T-helper 1 cell treated with Interleukin-12 subunit alpha and Interleukin-12 subunit beta and Interleukin-4 antibody, amounts not matched to agents 30 μg/mL and 1 μg/mL, for 36 hours (primary cell): ENCODE data around the gene PLEKHM1.
A peak's percentile ranks its signal among the peaks of the same experiment; 100 is the strongest.
"Not testable (repeated sequence)": the region's sequence is repeated elsewhere in the genome, so short reads cannot be mapped to it uniquely, and the experiment has no call there.

ENCODE experiments used
- H3K27ac Mint-ChIP-seq: one replicate; pipeline ENCODE4 v1.8.0; 2021; ENCODE audit warnings: mild to moderate bottlenecking, mixed read lengths
- H3K27me3 Mint-ChIP-seq: one replicate; pipeline ENCODE4 v1.8.0; 2021; ENCODE audit warnings: low read depth, mixed read lengths
- H3K36me3 Mint-ChIP-seq: one replicate; pipeline ENCODE4 v1.8.0; 2021; ENCODE audit warnings: low read depth, mixed read lengths
- H3K4me1 Mint-ChIP-seq: one replicate; pipeline ENCODE4 v1.8.0; 2021; ENCODE audit warnings: low read depth, mixed read lengths
- H3K4me3 Mint-ChIP-seq: one replicate; pipeline ENCODE4 v1.8.0; 2021; ENCODE audit warnings: mild to moderate bottlenecking, moderate library complexity, mixed read lengths
- H3K9me3 Mint-ChIP-seq: one replicate; pipeline ENCODE4 v1.8.0; 2021; ENCODE audit warnings: mixed read lengths

Gene PLEKHM1

GRCh38 chr17:45490615-45491433 is at the start of gene PLEKHM1:
Gene PLEKHM1 (minus strand): TSS chr17:45490721. CDS start chr17:45482484, 8,237 bp downstream.
- H3K9me3 Mint-ChIP-seq, H3K27me3 Mint-ChIP-seq: not testable (repeated sequence)
- peaks cover 23% of the 10 kb centered on the region for H3K4me1 Mint-ChIP-seq

GRCh38 chr17:45538168-45538567 is 47.6 kb upstream of the PLEKHM1 start:
- not testable (repeated sequence) for H3K9me3 Mint-ChIP-seq, H3K27me3 Mint-ChIP-seq, H3K4me1 Mint-ChIP-seq, H3K4me3 Mint-ChIP-seq, H3K36me3 Mint-ChIP-seq, H3K27ac Mint-ChIP-seq

More at GRCh38 chr17:45490615-45491433, at the start of gene PLEKHM1:
- peak within 1 kb of the TSS; percentile 86 for H3K27ac Mint-ChIP-seq
- not testable (repeated sequence) for H3K36me3 Mint-ChIP-seq
- H3K4me3 Mint-ChIP-seq, result peak within 1 kb of the TSS; percentile 93

GRCh38 chr17:45506072-45506471 is 15.6 kb upstream of the PLEKHM1 start:
- H3K4me3 Mint-ChIP-seq, H3K27me3 Mint-ChIP-seq, H3K9me3 Mint-ChIP-seq, H3K27ac Mint-ChIP-seq, H3K4me1 Mint-ChIP-seq, H3K36me3 Mint-ChIP-seq: not testable (repeated sequence)

GRCh38 chr17:45505183-45505582 is 14.7 kb upstream of the PLEKHM1 start:
- H3K9me3 Mint-ChIP-seq, H3K4me1 Mint-ChIP-seq, H3K27ac Mint-ChIP-seq, H3K4me3 Mint-ChIP-seq, H3K27me3 Mint-ChIP-seq, H3K36me3 Mint-ChIP-seq: not testable (repeated sequence)

GRCh38 chr17:45501092-45501707 is 10.7 kb upstream of the PLEKHM1 start:
- not testable (repeated sequence) for H3K4me3 Mint-ChIP-seq, H3K9me3 Mint-ChIP-seq, H3K36me3 Mint-ChIP-seq, H3K4me1 Mint-ChIP-seq, H3K27ac Mint-ChIP-seq, H3K27me3 Mint-ChIP-seq

GRCh38 chr17:45500478-45500877 is 10.0 kb upstream of the PLEKHM1 start:
- H3K36me3 Mint-ChIP-seq, H3K4me1 Mint-ChIP-seq, H3K4me3 Mint-ChIP-seq, H3K27ac Mint-ChIP-seq, H3K9me3 Mint-ChIP-seq, H3K27me3 Mint-ChIP-seq: not testable (repeated sequence)

GRCh38 chr17:45499208-45499607 is 8.7 kb upstream of the PLEKHM1 start:
- H3K27me3 Mint-ChIP-seq, H3K36me3 Mint-ChIP-seq, H3K27ac Mint-ChIP-seq, H3K4me3 Mint-ChIP-seq, H3K4me1 Mint-ChIP-seq, H3K9me3 Mint-ChIP-seq: not testable (repeated sequence)

- H3K27ac Mint-ChIP-seq, H3K4me3 Mint-ChIP-seq, H3K4me1 Mint-ChIP-seq, H3K9me3 Mint-ChIP-seq, H3K36me3 Mint-ChIP-seq, H3K27me3 Mint-ChIP-seq: not testable (repeated sequence)
Measured at GRCh38 chr17:45498377-45498776, 7.9 kb upstream of the PLEKHM1 start.

GRCh38 chr17:45497449-45497848 is 6.9 kb upstream of the PLEKHM1 start:
- not testable (repeated sequence) for H3K4me1 Mint-ChIP-seq, H3K27ac Mint-ChIP-seq, H3K27me3 Mint-ChIP-seq, H3K9me3 Mint-ChIP-seq, H3K36me3 Mint-ChIP-seq, H3K4me3 Mint-ChIP-seq

GRCh38 chr17:45496507-45496906 is 6.0 kb upstream of the PLEKHM1 start:
- H3K4me1 Mint-ChIP-seq, H3K4me3 Mint-ChIP-seq, H3K9me3 Mint-ChIP-seq, H3K27ac Mint-ChIP-seq, H3K27me3 Mint-ChIP-seq, H3K36me3 Mint-ChIP-seq: not testable (repeated sequence)

- not testable (repeated sequence) for H3K36me3 Mint-ChIP-seq, H3K4me1 Mint-ChIP-seq, H3K27me3 Mint-ChIP-seq, H3K27ac Mint-ChIP-seq, H3K9me3 Mint-ChIP-seq, H3K4me3 Mint-ChIP-seq
Measured at GRCh38 chr17:45494556-45494955, 4.0 kb upstream of the PLEKHM1 start.

- not testable (repeated sequence) for H3K9me3 Mint-ChIP-seq, H3K36me3 Mint-ChIP-seq, H3K27me3 Mint-ChIP-seq, H3K27ac Mint-ChIP-seq, H3K4me3 Mint-ChIP-seq
- H3K4me1 Mint-ChIP-seq, result peaks cover 23% of the 10 kb centered on the region
Measured at GRCh38 chr17:45492156-45492555, 1.6 kb upstream of the PLEKHM1 start.

- not testable (repeated sequence) for H3K36me3 Mint-ChIP-seq, H3K27me3 Mint-ChIP-seq, H3K9me3 Mint-ChIP-seq
- Mint-ChIP-seq H3K4me1 (peaks cover 23% of the 10 kb centered on the region), H3K27ac (peak overlapping the region; percentile 86), H3K4me3 (peak overlapping the region; percentile 93)
Measured at GRCh38 chr17:45490198-45490597, 323 bp downstream of the PLEKHM1 start.

GRCh38 chr17:45487704-45488103 is 2.8 kb downstream of the PLEKHM1 start:
- not testable (repeated sequence) for H3K4me3 Mint-ChIP-seq

GRCh38 chr17:45483591-45484216 is 6.8 kb downstream of the PLEKHM1 start:
- not testable (repeated sequence) for H3K4me3 Mint-ChIP-seq, H3K27me3 Mint-ChIP-seq, H3K27ac Mint-ChIP-seq, H3K9me3 Mint-ChIP-seq, H3K36me3 Mint-ChIP-seq
- H3K4me1 Mint-ChIP-seq, result peaks cover 11% of the 10 kb centered on the region

More at GRCh38 chr17:45487704-45488103, 2.8 kb downstream of the PLEKHM1 start:
- not testable (repeated sequence) for H3K27me3 Mint-ChIP-seq, H3K9me3 Mint-ChIP-seq, H3K36me3 Mint-ChIP-seq
- peak overlapping the region; percentile 45 for H3K27ac Mint-ChIP-seq
- peaks cover 28% of the 10 kb centered on the region for H3K4me1 Mint-ChIP-seq
